NOMO-1 treated with dmso at 0.1 percent for 144 hours (cell line): ENCODE results near the gene IST1.

Experiments
- DNase-seq: peaks from one replicate; lab custom pipeline; 2025; ENCODE audit not compliant: unreplicated experiment; lab: John Stamatoyannopoulos, UW

Gene IST1

DNA sequence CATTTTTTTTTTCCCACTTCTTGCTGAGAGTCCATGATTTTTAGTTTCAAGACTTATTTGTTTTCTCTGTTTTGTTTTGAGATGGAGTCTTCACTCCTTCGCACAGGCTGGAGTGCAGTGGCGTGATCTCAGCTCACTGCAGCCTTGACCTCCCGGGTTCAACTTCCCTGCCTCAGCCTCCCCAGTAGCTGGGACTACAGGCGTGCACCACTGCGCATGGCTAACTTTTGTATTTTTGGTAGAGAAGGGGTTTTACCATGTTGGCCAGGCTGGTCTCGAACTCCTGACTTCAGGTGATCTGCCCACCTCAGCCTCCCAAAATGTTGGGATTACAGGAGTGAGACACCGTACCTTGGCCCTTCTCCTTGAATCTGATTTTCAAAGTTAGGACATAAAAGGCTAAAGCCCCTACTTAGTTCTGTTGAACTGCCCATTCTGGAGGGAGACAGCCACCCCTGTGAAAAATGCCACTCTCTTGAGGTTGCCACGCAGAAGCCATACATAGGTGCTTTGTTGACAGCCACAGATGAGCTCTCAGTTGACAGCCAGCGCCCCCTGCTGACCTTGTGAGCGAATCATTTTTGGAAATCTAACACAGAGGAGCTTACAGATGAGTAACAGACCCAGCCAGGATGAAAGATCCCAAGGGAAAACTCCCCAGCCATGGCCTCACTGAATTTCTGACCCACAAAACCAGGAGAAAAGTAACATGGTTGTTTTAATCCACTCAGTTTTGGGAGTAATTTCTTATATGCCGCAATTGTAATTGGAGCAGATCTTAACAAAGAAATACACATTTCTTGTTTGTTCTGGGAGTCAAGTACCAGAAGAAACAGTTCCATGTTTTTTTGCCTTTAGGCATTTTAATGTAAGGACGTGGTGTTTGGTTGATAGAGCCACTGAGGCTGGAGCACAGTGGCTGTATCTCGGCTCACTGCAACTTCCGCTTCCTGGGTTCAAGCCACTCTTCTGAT, 66.0 kb downstream of the IST1 start:
- DNase-seq = peak; percentile 40

DNA sequence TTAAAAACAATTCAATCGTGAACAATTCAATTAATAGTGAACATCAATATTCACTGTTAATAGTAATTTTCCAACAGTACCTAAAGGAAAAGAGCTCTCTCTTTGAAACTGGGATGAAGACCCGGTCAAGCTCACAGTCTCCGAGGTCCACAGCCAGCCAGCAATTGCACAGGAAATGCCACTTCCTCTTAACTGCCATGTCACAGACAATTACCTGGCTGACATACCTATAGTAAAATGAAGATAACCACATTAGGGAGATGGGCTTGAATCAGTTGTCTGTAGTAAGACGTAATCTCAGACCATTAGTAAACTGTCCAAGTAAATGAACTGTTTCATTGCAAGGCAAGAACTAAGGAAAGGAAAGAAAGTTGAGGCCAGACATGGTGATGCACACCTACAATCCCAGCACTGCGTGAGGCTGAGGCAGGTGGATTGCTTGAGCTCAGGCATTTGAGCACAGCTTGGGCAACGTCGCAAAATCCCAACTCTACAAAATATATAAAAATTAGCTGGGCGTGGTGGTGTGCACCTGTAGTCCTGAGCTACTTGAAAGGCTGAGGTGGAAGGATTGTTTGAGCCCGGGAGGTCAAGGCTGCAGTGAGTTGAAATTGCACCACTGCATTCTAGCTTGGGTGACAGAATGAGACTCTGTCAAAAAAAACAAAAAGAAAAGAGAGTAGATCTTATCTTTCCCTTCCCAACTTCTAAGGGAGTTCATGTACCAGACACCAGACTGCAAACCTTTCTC, 68.0 kb downstream of the IST1 start:
- DNase-seq = no peak

DNA sequence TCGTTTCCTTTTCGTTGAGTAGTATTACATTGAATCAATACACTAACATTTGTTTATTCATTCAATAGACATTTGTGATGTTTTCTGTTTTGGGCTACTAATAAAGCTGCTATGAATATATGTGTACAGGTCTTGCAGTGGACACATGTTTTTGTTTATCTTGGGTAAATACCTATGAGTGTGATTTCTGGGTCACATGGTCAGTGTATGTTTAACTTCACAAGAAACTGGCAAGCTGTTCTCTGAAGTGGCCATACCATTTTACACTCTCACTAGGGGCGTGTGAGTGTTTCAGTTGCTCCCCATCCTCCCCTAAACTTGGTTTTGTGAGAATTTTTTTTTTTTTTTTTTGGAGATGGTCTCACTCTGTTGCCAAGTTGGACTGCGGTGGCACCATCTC, 69.9 kb downstream of the IST1 start:
- DNase-seq = no peak

DNA sequence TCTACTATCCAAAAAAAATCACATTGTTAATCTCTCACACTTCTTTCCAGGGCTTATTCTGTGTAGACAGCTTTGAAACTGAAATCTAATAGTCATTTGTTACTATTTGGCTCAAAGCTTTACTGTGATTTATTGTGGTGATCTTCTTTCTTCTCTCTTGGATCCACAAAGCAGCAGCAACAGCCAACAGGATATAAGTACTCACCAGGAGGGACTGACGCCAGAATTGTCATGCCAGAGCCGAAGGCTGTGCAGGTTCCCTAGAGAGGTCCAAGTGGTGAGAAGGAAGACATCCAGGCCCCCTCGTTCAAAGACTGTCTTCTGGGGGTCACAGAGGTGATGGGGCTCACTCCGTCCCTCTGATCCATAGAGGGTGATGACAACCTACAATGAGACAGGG, 71.6 kb downstream of the IST1 start:
- DNase-seq = no peak

DNA sequence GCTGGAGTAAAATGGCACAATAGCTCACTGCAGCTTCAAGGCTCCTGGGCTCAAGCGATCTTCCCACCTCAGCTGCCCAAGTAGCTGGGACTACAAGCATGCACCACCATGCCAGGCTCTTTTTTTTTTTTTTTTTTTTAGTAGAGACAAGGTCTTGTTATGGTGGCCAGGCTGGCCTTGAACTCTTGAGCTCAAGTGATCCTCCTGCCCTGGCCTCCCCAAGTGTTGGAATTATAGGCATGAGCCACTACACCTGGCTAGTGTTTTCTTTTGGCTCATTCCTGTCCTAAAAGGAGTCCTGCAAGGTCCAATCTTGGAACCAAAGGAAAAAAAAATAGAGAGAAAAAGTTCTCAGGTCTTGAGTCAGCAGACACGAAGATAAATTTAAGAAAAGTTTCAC, 74.0 kb downstream of the IST1 start:
- DNase-seq = no peak

DNA sequence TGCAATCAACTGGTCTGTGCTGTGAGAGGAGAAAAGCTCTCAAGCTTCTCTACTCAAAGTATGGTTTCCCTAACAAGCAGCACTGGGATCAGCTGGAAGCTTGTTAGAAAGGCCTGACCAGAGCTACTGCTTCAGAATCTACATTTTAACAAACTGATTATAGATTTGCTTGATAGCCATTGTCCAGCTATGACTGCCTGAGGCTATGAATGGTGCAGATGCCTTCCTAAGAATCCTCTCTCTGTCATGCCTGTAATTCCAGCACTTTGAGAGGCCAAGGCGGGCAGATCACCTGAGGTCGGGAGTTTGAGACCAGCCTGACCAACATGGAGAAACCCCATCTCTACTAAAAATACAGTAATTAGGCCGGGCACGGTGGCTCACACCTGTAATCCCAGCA, 76.2 kb downstream of the IST1 start:
- DNase-seq = no peak

DNA sequence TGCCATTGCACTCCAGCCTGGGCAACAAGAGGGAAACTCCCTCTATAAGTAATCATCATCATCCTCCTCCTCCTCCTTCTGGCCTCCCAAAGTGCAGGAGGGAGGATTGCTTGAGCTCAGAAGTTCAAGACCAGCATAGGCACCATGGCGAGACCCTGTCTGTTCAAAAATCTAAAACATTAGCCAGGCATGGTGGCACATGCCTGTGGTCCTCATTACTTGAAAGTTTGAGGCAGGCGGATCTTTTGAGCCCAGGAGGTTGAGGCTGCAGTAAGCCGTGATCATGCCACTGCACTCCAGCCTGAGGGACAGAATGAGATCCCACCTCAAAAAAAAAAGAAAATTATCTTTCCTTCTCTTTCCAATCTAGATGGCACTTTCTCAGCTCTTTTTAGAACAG, 77.0 kb downstream of the IST1 start:
- no peak for DNase-seq

DNA sequence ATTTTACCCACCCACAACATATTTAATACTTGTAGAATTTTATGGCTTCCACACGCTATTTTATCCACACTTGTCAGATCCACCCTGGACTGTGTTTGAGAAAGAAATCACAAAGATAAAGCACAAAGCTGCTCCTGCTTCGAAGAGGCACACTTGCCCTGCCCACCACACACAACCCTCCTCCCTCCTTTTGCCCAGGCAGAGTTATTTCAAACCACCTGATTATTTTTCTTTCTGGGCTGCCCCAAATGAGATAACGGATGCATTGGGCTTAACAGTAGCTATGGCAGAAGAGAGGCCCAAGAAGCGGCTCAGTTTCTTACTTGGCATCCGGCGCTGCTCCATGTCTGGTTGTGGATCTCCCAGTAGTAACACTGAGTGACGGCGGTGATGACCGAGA, 77.7 kb downstream of the IST1 start:
- no peak for DNase-seq

DNA sequence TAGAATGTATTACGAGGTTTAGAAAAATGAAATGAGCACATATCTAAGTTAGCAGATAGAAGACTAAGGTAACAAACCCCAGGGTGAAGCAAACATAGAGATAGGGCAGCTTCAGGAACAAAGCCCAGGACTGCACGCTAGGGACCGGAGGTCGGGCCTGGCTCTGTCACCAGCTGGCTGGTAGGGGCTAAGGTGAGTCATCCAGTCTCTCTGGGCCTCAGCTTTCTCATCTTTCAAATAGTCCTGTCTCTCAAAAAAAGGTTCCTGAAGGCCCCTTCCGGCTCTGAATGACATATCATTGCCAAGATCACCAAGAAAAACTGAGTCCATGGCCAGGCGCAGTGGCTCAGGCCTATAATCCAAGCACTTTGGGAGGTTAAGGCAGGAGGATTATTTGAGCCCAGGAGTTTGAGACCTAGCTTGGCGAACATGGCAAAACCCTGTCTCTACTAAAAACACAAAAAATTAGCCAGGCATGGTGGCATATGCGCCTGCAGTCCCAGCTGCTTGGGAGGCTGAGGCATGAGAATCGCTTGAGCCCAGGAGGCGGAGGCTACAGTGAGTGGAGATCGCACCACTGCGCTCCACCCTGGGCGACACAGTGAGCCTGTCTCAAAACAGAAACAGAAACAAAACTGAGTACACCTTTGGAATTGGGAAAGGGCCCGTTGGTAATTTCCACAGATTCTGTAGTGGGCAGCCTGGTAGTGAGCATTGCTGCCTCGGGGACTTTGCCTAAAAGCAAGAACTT, 78.9 kb downstream of the IST1 start:
- DNase-seq = no peak
